Spleen (tissue), 11 donors: ENCODE data around the gene LUC7L. TPM values are rescaled to one million over a fixed set of nuclear protein-coding genes. Genes with fewer than 3 reads are reported as not detected.

Experiments
- DNase-seq: peaks from one replicate; pipeline ENCODE4 v3.0.0-alpha.2; 2020
- H3K27ac ChIP-seq, 8 donors: fragments of 200-600 bp; sonication (generic) in 7 of 8; 1 replicate in 4 of 8; 2 replicates in 4 of 8; pipeline versions ENCODE4 v1.5.0 to v1.8.0; 2016 to 2021; ENCODE audit warnings: inconsistent platforms in 4 of 8, mild to moderate bottlenecking in 4 of 8, moderate library complexity in 1 of 8
- H3K27me3 ChIP-seq, 7 donors: fragments of 200-600 bp; sonication (generic) in 6 of 7; replicated peaks in 1 of 7; 1 replicate in 4 of 7; 2 replicates in 3 of 7; pipeline versions ENCODE4 v1.5.0 to v1.8.0; 2016 to 2021; ENCODE audit warnings: inconsistent platforms in 3 of 7, mild to moderate bottlenecking in 1 of 7
- H3K36me3 ChIP-seq, 6 donors: fragments of 200-600 bp; sonication (generic) in 5 of 6; 1 replicate in 4 of 6; 2 replicates in 2 of 6; pipeline versions ENCODE4 v1.5.0 to v1.8.0; 2016 to 2021; ENCODE audit warnings: inconsistent platforms in 2 of 6
- H3K4me1 ChIP-seq, 6 donors: fragments of 200-600 bp; sonication (generic) in 5 of 6; 1 replicate in 3 of 6; 2 replicates in 3 of 6; pipeline versions ENCODE4 v1.5.0 to v1.8.0; 2016 to 2021; ENCODE audit warnings: inconsistent platforms in 3 of 6
- H3K4me3 ChIP-seq, 8 donors: fragments of 200-600 bp; sonication (generic) in 7 of 8; 1 replicate in 4 of 8; 2 replicates in 4 of 8; pipeline versions ENCODE4 v1.5.0 to v1.8.0; 2016 to 2021; ENCODE audit warnings: inconsistent platforms in 4 of 8, mild to moderate bottlenecking in 4 of 8, moderate library complexity in 2 of 8
- H3K9me3 ChIP-seq, 8 donors: fragments of 200-600 bp; sonication (generic) in 7 of 8; 1 replicate in 4 of 8; 2 replicates in 4 of 8; pipeline versions ENCODE4 v1.5.0 to v1.8.0; 2016 to 2021; ENCODE audit warnings: inconsistent platforms in 4 of 8
- POLR2A ChIP-seq, 3 donors: fragments of 450-650 bp; IDR thresholded peaks; one replicate each; pipeline ENCODE4 v1.5.1; 2017; ENCODE audit warnings: antibody characterized with exemption in 3 of 3, mild to moderate bottlenecking in 1 of 3
- POLR2AphosphoS5 ChIP-seq, 3 donors: sonication (generic); formaldehyde crosslinking; IDR thresholded peaks; one replicate each; pipeline ENCODE4 v1.5.1; 2017; ENCODE audit warnings: antibody characterized with exemption in 3 of 3
- WGBS, 5 donors: extraction: QIAGEN DNeasy Blood & Tissue Kit in 3 of 5; methylation state at CpG; one replicate each; pipeline versions ENCODE4 v1.1.5 to v1.1.7; 2013 to 2018; 5-methylcytosine and 5-hydroxymethylcytosine counted together
- intact Hi-C: fragments of 100-400 bp; cut with DNase I; formaldehyde crosslinking; loops from one replicate; pipeline ENCODE4 v1.15.0; 2023; ENCODE audit warnings: low total_unique reads
- polyA plus RNA-seq, 3 donors: library from polyadenylated mRNA; stranded (reverse); fragments of 200-250 nt; gene quantifications; one replicate each; pipeline ENCODE4 v1.2.1, GENCODE V29; 2013
- total RNA-seq, 7 donors: library from RNA; depleted of rRNA in 3 of 7; stranded (reverse); fragments of >200 nt in 3 of 7; fragmentation: NEBNext Ultra II Directional in 4 of 7; extraction: Animal tissue kit (Norgen Biotek cat#: 25700) in 4 of 7; gene quantifications; one replicate each; pipeline versions ENCODE4 v1.1.0 to v1.2.1, GENCODE V29; 2016 to 2021
- TF ChIP-seq, protein P1 (sequence below), 11 experiments: fragments of 200-600 bp in 7 of 11; fragments of 450-650 bp in 4 of 11; sonication (generic) in 4 of 11; IDR thresholded peaks in 8 of 11; conservative IDR thresholded peaks in 3 of 11; 1 replicate in 7 of 11; 2 replicates in 4 of 11; pipeline versions ENCODE4 v1.4.0 to v1.8.0; 2016 to 2021; ENCODE audit warnings: antibody characterized with exemption in 11 of 11, inconsistent platforms in 4 of 11, mild to moderate bottlenecking in 1 of 11
- donor health status: healthy with polysubstance abuse.
- donor health status: DM: no; HTN: no; CAD: no; lungs with moderate emphysema.
- donor health status: DM: no; HTN: no; CAD: no.
- donor health status: Bipolar disorder and iron deficiency.
- donor health status: healthy.
- donor health status: DM: no; HTN: no; CAD: no.
- donor health status: DM: yes; HTN: yes; CAD: no.

The LUC7L gene
- total and polyA plus RNA-seq, 10 donors = 76.7 to 318 (median 108) TPM

DNA sequence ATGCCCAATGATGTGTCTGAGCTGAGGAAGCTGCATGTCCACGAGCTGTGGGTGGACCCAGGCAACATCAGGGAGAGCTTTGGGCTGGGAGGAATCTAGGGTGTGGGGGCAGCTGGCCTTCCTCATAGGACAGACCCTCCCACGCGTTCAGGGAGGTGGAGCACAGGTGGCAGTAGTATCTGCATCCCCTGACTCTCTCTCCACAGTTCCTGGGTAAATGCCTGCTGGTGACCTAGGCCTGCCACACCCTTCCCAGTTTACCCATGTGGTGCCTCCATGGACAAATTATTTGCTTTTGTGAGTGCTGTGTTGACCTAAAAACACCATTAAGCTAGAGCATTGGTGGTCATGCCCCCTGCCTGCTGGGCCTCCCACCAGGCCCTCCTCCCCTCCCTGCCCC lies 60.2 kb downstream of the LUC7L start:
- H3K4me1 ChIP-seq = peaks cover 13 to 28% (median 21%) of the 10 kb centered on the region in 6 donors
- H3K9me3 ChIP-seq = no peaks in the 10 kb centered on the region
- H3K27me3 ChIP-seq = peaks cover 0 to 83% (median 65%) of the 10 kb centered on the region in 7 donors
- no peak for TF ChIP-seq POLR2A (IDR thresholded peaks at IDR 0.05)
- TF ChIP-seq, protein P1, sequence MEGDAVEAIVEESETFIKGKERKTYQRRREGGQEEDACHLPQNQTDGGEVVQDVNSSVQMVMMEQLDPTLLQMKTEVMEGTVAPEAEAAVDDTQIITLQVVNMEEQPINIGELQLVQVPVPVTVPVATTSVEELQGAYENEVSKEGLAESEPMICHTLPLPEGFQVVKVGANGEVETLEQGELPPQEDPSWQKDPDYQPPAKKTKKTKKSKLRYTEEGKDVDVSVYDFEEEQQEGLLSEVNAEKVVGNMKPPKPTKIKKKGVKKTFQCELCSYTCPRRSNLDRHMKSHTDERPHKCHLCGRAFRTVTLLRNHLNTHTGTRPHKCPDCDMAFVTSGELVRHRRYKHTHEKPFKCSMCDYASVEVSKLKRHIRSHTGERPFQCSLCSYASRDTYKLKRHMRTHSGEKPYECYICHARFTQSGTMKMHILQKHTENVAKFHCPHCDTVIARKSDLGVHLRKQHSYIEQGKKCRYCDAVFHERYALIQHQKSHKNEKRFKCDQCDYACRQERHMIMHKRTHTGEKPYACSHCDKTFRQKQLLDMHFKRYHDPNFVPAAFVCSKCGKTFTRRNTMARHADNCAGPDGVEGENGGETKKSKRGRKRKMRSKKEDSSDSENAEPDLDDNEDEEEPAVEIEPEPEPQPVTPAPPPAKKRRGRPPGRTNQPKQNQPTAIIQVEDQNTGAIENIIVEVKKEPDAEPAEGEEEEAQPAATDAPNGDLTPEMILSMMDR (IDR thresholded peaks at IDR 0.05 in 8 of 11, conservative IDR thresholded peaks at IDR 0.05 in 3 of 11) = no peak
- H3K4me3 ChIP-seq = no peak overlapping the region
- no peaks in the 10 kb centered on the region for H3K36me3 ChIP-seq
- DNase-seq = no peak
- no peak overlapping the region for H3K27ac ChIP-seq
- WGBS, 5 donors = 36 to 51% (median 46%) methylated on average over 3 of the region's 3 CpGs
- intact Hi-C loops = no loop called here

DNA sequence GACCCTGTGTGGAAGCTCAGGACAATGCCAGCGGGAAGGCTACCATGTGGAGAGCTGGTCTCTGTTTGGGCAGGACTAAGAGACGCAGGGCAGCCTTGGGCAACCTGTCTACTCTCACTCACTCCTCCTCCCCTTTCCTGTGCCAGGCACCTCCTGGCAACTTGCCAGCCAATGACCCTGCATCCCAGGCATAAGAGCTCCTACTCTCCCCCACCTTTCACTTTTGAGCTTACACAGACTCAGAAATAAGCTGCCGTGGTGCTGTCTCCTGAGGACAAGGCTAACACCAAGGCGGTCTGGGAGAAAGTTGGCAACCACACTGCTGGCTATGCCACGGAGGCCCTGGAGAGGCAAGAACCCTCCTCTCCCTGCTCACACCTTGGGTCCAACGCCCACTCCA lies 60.8 kb downstream of the LUC7L start:
- peaks cover 0 to 77% (median 65%) of the 10 kb centered on the region in 7 donors for H3K27me3 ChIP-seq
- H3K4me3 ChIP-seq = no peak overlapping the region
- peaks cover 13 to 27% (median 21%) of the 10 kb centered on the region in 6 donors for H3K4me1 ChIP-seq
- no peak for DNase-seq
- no peak overlapping the region for H3K27ac ChIP-seq
- 56 to 76% (median 67%) methylated on average over 6 of the region's 6 CpGs for WGBS, 5 donors
- no peaks in the 10 kb centered on the region for H3K36me3 ChIP-seq
- intact Hi-C loops = no loop called here
- no peak for TF ChIP-seq POLR2AphosphoS5 (IDR thresholded peaks at IDR 0.05)
- H3K9me3 ChIP-seq = no peaks in the 10 kb centered on the region

DNA sequence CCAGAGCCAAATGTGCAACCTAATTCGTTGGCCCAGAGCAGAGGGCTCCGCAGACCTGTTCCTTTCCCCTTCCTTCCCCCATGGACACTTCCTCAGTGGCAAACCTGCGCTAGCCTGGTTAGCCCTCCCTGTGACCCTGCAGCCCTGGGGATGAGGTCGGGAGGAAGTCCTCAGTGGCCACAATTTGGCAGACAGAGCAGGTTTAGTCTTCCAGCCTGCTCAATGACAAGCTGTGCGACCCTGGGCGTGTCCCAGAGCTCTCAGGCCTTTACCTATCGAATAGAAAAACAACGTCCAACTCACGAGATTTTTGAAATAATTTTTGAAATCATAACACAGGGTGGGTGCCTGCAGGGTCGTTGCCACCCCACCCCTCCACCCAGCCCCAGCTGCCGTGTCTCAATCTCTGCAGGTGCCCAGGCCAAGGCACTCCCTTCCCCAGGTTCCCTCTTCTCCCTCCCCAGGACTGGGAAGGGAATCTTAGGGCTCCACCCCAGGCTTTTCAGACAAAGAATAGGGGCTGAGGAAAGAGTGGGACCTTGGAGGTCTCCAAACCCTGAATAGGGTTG lies 62.0 kb downstream of the LUC7L start:
- no peak for TF ChIP-seq POLR2A (IDR thresholded peaks at IDR 0.05)
- TF ChIP-seq, protein P1 (IDR thresholded peaks at IDR 0.05 in 8 of 11, conservative IDR thresholded peaks at IDR 0.05 in 3 of 11) = no peak
- TF ChIP-seq POLR2AphosphoS5 (IDR thresholded peaks at IDR 0.05) = no peak
- DNase-seq = no peak
- WGBS, 5 donors = 14 to 22% (median 15%) methylated on average over 11 of the region's 11 CpGs
- intact Hi-C loops = no loop called here
- Histone ChIP-seq H3K27ac (no peak overlapping the region), H3K27me3 (peaks cover 0 to 85% (median 65%) of the 10 kb centered on the region in 7 donors), H3K36me3 (no peaks in the 10 kb centered on the region), H3K9me3 (no peaks in the 10 kb centered on the region), H3K4me3 (no peak overlapping the region), H3K4me1 (peaks cover 13 to 24% (median 20%) of the 10 kb centered on the region in 6 donors)

DNA sequence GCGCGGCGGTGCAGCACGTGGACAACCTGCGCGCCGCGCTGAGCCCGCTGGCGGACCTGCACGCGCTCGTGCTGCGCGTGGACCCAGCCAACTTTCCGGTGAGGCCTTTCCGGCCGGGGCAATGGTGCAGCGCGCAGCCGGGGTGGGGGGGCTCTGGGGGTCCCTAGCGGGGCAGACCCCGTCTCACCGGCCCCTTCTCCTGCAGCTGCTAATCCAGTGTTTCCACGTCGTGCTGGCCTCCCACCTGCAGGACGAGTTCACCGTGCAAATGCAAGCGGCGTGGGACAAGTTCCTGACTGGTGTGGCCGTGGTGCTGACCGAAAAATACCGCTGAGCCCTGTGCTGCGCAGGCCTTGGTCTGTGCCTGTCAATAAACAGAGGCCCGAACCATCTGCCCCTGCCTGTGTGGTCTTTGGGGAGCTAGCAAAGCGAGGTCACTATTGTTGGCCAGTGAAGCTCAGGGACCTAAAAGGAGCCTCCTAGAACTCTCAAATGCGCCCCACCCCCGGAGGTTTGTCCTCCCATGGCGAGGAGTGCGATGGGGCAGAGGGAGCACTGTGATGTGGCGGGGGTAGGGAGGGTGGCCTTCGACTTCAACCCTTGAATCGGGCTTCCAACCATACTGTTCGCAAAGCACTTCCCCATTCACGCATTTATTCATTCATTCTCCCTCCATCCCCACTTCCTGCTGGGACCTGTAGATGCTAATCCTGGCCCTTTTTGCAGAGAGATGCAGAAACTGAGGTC lies 62.7 kb downstream of the LUC7L start:
- intact Hi-C loops = no loop called here
- Histone ChIP-seq H3K4me1 (peaks cover 13 to 24% (median 20%) of the 10 kb centered on the region in 6 donors), H3K27me3 (peaks cover 0 to 79% (median 64%) of the 10 kb centered on the region in 7 donors), H3K36me3 (no peaks in the 10 kb centered on the region), H3K27ac (no peak overlapping the region), H3K9me3 (no peaks in the 10 kb centered on the region), H3K4me3 (peak overlapping the region in 6 of 8 donors; percentile 2 to 61 (median 23))
- DNase-seq = no peak
- WGBS, 5 donors = 3 to 6% (median 4%) methylated on average over 14 to 45 of the region's 45 CpGs
- TF ChIP-seq POLR2AphosphoS5 (IDR thresholded peaks at IDR 0.05) = no peak
- TF ChIP-seq, protein P1 (IDR thresholded peaks at IDR 0.05 in 8 of 11, conservative IDR thresholded peaks at IDR 0.05 in 3 of 11) = peak in 1 of 11 experiments; percentile 1
